Thyroid gland (tissue), 4 donors: ENCODE data around the gene CCDC85A. TPM values are rescaled to one million over a fixed set of nuclear protein-coding genes. Genes with fewer than 3 reads are reported as not detected.
"Not testable (repeated sequence)": the region's sequence is repeated elsewhere in the genome, so short reads cannot be mapped to it uniquely, and the experiment has no call there.

Experiments used
- DNase-seq, 2 donors: peaks; one replicate each; pipeline ENCODE4 v3.0.0-alpha.2; 2019
- H3K27ac ChIP-seq, 3 donors: fragments of 200-600 bp; sonication (generic); 1 replicate in 2 of 3; 2 replicates in 1 of 3; pipeline ENCODE4 v1.5.1; 2016 to 2019; ENCODE audit warnings: mild to moderate bottlenecking in 1 of 3, moderate library complexity in 1 of 3
- H3K27me3 ChIP-seq: fragments of 200-600 bp; sonication (generic); one replicate; pipeline ENCODE4 v1.5.1; 2019
- H3K36me3 ChIP-seq, 2 donors: fragments of 200-600 bp; sonication (generic); one replicate each; pipeline ENCODE4 v1.5.1; 2016 to 2019
- H3K4me1 ChIP-seq, 2 donors: fragments of 200-600 bp; sonication (generic); one replicate each; pipeline ENCODE4 v1.5.1; 2017 to 2019
- H3K4me3 ChIP-seq, 3 donors: fragments of 200-600 bp; sonication (generic); replicated peaks in 1 of 3; 1 replicate in 2 of 3; 2 replicates in 1 of 3; pipeline ENCODE4 v1.5.1; 2016; ENCODE audit warnings: mild to moderate bottlenecking in 1 of 3
- H3K9me3 ChIP-seq: fragments of 200-600 bp; sonication (generic); one replicate; pipeline ENCODE4 v1.5.1; 2017
- CTCF ChIP-seq, 6 experiments: fragments of 200-600 bp in 3 of 6; fragments of 450-650 bp in 3 of 6; sonication (generic) in 3 of 6; IDR thresholded peaks; one replicate each; pipeline ENCODE4 v1.5.1; 2016 to 2019; ENCODE audit warnings: antibody characterized with exemption in 6 of 6, mild to moderate bottlenecking in 2 of 6, inconsistent platforms in 1 of 6, moderate library complexity in 1 of 6
- POLR2A ChIP-seq, 2 donors: fragments of 450-650 bp; IDR thresholded peaks; one replicate each; pipeline ENCODE4 v1.6.1; 2017; ENCODE audit warnings: antibody characterized with exemption in 2 of 2, mild to moderate bottlenecking in 2 of 2, moderate library complexity in 1 of 2
- WGBS, 2 donors: methylation state at CpG; one replicate each; pipeline ENCODE4 v1.1.5; 2017; 5-methylcytosine and 5-hydroxymethylcytosine counted together
- intact Hi-C: fragments of 100-400 bp; cut with DNase I; formaldehyde crosslinking; loops from one replicate; pipeline ENCODE4 v1.15.1; 2023
- total RNA-seq, 4 donors: library from RNA; depleted of rRNA; stranded (reverse); fragments of >200 nt; gene quantifications; one replicate each; pipeline ENCODE4 v1.2.3, GENCODE V29; 2016

CCDC85A gene
- total RNA-seq, 4 donors from 2014 or later = 24.5 to 36.4 (median 27.6) TPM

DNA sequence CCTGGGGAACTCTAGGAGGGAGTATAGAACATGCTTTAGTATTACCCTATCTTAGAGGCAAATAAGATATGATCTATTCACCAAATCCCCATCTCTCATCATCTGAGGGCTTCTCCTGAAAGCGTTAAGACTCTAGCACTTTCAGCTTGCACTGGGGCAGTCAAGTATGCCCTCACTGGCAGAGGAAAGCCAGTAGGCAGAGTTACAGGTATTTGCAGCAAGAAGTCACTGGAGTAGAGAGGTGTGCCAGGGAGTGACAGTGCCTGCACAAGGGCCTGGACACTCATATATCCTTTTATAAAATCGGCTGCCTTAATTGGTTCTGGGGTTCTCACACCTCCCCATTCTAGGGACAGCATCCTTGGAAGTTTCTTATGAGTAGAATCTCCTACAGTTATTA is 31.9 kb upstream of the CCDC85A start:
- DNase-seq = peak; percentile 49 to 67
- WGBS, 2 donors = 11 to 41% methylated on average over 2 of the region's 2 CpGs
- intact Hi-C loops = no loop called here

GRCh38 chr2:56155188-56155587 is 28.6 kb upstream of the CCDC85A start:
- Histone ChIP-seq H3K27me3 (no peaks in the 10 kb centered on the region), H3K9me3 (no peaks in the 10 kb centered on the region), H3K27ac (no peak overlapping the region), H3K4me1 (no peaks in the 10 kb centered on the region), H3K36me3 (no peaks in the 10 kb centered on the region), H3K4me3 (no peak overlapping the region)
- WGBS, 2 donors = 30 to 42% methylated on average over 2 of the region's 2 CpGs
- no peak for DNase-seq
- intact Hi-C loops = no loop called here
- TF ChIP-seq CTCF (IDR thresholded peaks at IDR 0.05) (no peak), POLR2A (IDR thresholded peaks at IDR 0.05) (no peak)

More for the DNA sequence above, 31.9 kb upstream of the CCDC85A start:
- no peaks in the 10 kb centered on the region for H3K9me3 ChIP-seq
- no peaks in the 10 kb centered on the region for H3K27me3 ChIP-seq
- H3K4me3 ChIP-seq = no peak overlapping the region
- TF ChIP-seq POLR2A (IDR thresholded peaks at IDR 0.05) = no peak
- no peak for TF ChIP-seq CTCF (IDR thresholded peaks at IDR 0.05)
- H3K4me1 ChIP-seq = no peaks in the 10 kb centered on the region
- no peaks in the 10 kb centered on the region for H3K36me3 ChIP-seq
- H3K27ac ChIP-seq = no peak overlapping the region

DNA sequence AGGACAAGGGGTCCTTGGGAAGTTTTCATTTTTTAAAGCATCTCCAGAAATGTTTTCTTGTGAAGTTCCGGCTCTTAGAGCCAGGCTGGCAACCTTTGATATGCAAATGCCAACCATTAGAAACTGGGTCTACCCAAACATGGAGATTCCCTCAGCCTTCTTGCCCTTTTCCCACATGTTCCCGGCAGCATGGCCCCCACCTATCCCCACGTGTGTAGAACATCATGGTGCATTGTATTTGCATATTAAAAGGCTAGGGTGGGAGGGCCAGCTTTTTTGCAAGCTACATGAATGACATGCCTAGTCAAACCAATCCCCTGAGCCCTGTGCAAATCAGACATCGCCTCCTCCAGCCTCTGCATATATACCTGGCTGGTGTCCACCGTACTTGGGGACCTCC is 23.9 kb upstream of the CCDC85A start:
- intact Hi-C loops, H3K4me1 ChIP-seq, H3K27ac ChIP-seq, H3K4me3 ChIP-seq, H3K9me3 ChIP-seq, H3K27me3 ChIP-seq, H3K36me3 ChIP-seq, DNase-seq: not testable (repeated sequence)
- WGBS, 2 donors = 76 to 80% methylated on average over 5 of the region's 5 CpGs

DNA sequence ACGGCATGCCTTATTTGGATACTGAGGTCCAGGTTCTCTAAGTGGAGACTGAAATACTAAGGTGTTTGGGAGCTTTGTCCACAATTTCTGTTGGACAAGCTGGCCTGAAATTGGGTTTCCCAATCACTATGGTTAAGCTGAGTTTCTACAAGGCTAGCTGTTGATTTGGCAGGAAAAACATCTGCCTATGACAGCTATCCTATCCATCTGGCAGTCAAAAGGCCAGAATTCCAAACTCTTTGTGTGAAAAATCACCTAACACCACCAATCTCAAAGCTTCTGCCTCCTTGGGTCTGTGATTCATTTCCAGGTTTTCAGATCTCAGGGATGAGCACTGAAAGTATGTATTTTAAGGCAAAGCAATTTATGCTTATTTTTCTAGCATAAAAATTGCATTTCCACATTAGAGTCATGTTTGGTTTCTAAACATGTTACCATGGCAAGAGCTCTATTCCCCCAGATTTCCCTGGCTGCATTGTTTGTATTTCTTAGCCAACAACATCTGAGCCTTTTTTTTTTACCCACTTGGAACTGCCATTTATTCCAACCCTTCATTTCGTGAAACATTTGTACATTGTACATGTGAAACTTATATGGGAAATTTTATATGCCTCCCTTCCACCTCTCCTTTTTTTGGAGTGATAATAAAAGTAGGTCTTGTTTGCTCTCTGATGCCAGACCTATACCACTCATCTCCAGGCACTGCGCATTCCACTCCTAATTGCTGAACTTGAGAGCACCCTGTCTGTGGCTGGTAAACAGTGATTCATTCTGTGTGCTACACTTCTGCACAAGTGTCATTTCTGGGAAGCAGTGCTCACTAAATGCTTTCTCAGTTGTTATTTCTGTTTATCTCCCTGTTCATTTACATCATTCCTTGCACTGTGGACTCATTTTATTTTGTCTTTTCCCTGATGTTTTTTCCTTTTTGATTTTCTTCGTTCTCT is 15.9 kb upstream of the CCDC85A start:
- no peaks in the 10 kb centered on the region for H3K9me3 ChIP-seq
- no peak for TF ChIP-seq CTCF (IDR thresholded peaks at IDR 0.05)
- no peak for TF ChIP-seq POLR2A (IDR thresholded peaks at IDR 0.05)
- intact Hi-C loops = no loop called here

GRCh38 chr2:56169521-56169920 is 14.3 kb upstream of the CCDC85A start:
- Histone ChIP-seq H3K9me3 (no peaks in the 10 kb centered on the region), H3K4me3 (no peak overlapping the region)
- 95 to 98% methylated on average over 3 of the region's 3 CpGs for WGBS, 2 donors

More for the DNA sequence above, 15.9 kb upstream of the CCDC85A start:
- Histone ChIP-seq H3K4me1 (peaks cover 38 to 48% of the 10 kb centered on the region in 2 donors), H3K36me3 (no peaks in the 10 kb centered on the region), H3K27me3 (no peaks in the 10 kb centered on the region), H3K27ac (peak overlapping the region; percentile 10 to 84 (median 64)), H3K4me3 (no peak overlapping the region)
- DNase-seq = peak; percentile 50 to 51
- 45 to 50% methylated on average over 4 of the region's 4 CpGs for WGBS, 2 donors

DNA sequence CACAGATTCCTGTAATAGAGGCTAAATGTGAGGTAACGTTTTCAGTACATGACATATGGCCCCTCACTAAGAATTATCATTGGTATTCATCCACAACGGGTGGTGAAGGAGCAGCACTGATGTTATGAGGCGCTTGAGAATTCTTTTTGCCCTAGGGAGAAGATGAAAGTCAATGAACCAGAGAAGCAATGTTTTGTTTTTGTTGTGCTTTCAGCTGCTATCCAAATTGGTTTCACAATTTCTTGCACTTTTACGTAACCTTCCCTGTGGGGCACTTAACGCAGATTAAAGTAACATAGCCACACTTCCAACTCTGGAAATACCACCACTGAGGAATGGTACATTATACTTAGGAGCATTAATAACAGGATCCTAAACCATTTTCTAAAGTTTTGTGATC is 13.3 kb upstream of the CCDC85A start:
- WGBS, 2 donors = 26 to 31% methylated on average over 5 of the region's 5 CpGs
- DNase-seq = no peak
- Histone ChIP-seq H3K27me3 (no peaks in the 10 kb centered on the region), H3K27ac (peak overlapping the region; percentile 35 to 83 (median 74)), H3K36me3 (no peaks in the 10 kb centered on the region), H3K4me1 (peaks cover 38 to 48% of the 10 kb centered on the region in 2 donors), H3K4me3 (no peak overlapping the region), H3K9me3 (no peaks in the 10 kb centered on the region)
- intact Hi-C loops = no loop called here
- no peak for TF ChIP-seq CTCF (IDR thresholded peaks at IDR 0.05)
- TF ChIP-seq POLR2A (IDR thresholded peaks at IDR 0.05) = no peak

More at GRCh38 chr2:56169521-56169920, 14.3 kb upstream of the CCDC85A start:
- H3K27me3 ChIP-seq = no peaks in the 10 kb centered on the region
- peaks cover 38 to 48% of the 10 kb centered on the region in 2 donors for H3K4me1 ChIP-seq
- intact Hi-C loops = no loop called here
- no peak for DNase-seq
- no peak for TF ChIP-seq POLR2A (IDR thresholded peaks at IDR 0.05)
- H3K27ac ChIP-seq = peak overlapping the region in 2 of 3 donors; percentile 64 to 84
- H3K36me3 ChIP-seq = no peaks in the 10 kb centered on the region
